Upper lobe of left lung (tissue), 6 donors: Measurements from ENCODE around the gene RPL11. TPM values are rescaled to one million over a fixed set of nuclear protein-coding genes. Genes with fewer than 3 reads are reported as not detected.

Experiments
- ATAC-seq, 2 donors: fragments of 200-7000 bp; cut with Tn5 transposase; one replicate each; pipeline ENCODE4 v1.9.1; 2022; ENCODE audit warnings: mild to moderate bottlenecking in 2 of 2, moderate library complexity in 2 of 2; ENCODE audit not compliant: low FRiP score in 2 of 2
- DNase-seq, 2 donors: peaks; one replicate each; pipeline ENCODE4 v3.0.0-alpha.2; 2019 to 2020
- H3K27ac ChIP-seq, 4 donors: fragments of 200-600 bp; sonication (generic); one replicate each; pipeline ENCODE4 v1.5.1; 2016 to 2019
- H3K27me3 ChIP-seq, 4 donors: fragments of 200-600 bp; sonication (generic); one replicate each; pipeline ENCODE4 v1.5.1; 2017 to 2019
- H3K36me3 ChIP-seq, 4 donors: fragments of 200-600 bp; sonication (generic); one replicate each; pipeline ENCODE4 v1.5.1; 2016 to 2019
- H3K4me1 ChIP-seq, 4 donors: fragments of 200-600 bp; sonication (generic); one replicate each; pipeline ENCODE4 v1.5.1; 2018 to 2019
- H3K4me3 ChIP-seq, 4 donors: fragments of 200-600 bp; sonication (generic); one replicate each; pipeline ENCODE4 v1.5.1; 2017 to 2019; ENCODE audit warnings: mild to moderate bottlenecking in 2 of 4, moderate library complexity in 1 of 4
- H3K9me3 ChIP-seq, 4 donors: fragments of 200-600 bp; sonication (generic); one replicate each; pipeline ENCODE4 v1.5.1; 2018 to 2019
- CTCF ChIP-seq, 6 experiments: fragments of 450-650 bp in 4 of 6; fragments of 200-600 bp in 2 of 6; sonication (generic) in 2 of 6; IDR thresholded peaks; one replicate each; pipeline ENCODE4 v1.5.1; 2016 to 2019; ENCODE audit warnings: antibody characterized with exemption in 6 of 6
- EP300 ChIP-seq, 4 donors: sonication (generic); formaldehyde crosslinking; IDR thresholded peaks; one replicate each; pipeline ENCODE4 v1.5.1; 2017; ENCODE audit warnings: antibody characterized with exemption in 4 of 4, control low read depth in 2 of 4
- POLR2A ChIP-seq, 4 donors: fragments of 450-650 bp; IDR thresholded peaks; one replicate each; pipeline ENCODE4 v1.5.1; 2016 to 2017; ENCODE audit warnings: antibody characterized with exemption in 4 of 4, mild to moderate bottlenecking in 2 of 4
- POLR2AphosphoS5 ChIP-seq, 2 donors: sonication (generic); formaldehyde crosslinking; IDR thresholded peaks; one replicate each; pipeline ENCODE4 v1.5.1; 2017; ENCODE audit warnings: antibody characterized with exemption in 2 of 2
- WGBS, 2 donors: methylation state at CpG; one replicate each; pipeline ENCODE4 v1.1.5; 2017 to 2018; 5-methylcytosine and 5-hydroxymethylcytosine counted together
- total RNA-seq, 6 donors: library from RNA; depleted of rRNA in 4 of 6; stranded (reverse); fragments of >200 nt in 4 of 6; gene quantifications; one replicate each; pipeline versions ENCODE4 v1.1.0 to v1.2.1, GENCODE V29; 2016 to 2021
- donor health status: DM: no; HTN: no; CAD: no; lungs with moderate emphysema.
- donor health status: DM: no; HTN: yes; CAD: no; lungs with severe emphysema.

RPL11 gene
- total RNA-seq, 6 donors from 2014 or later: 497 to 1,020 (median 874) TPM

- no peaks in the 10 kb centered on the region for H3K9me3 ChIP-seq
- H3K27ac ChIP-seq: no peak overlapping the region
- no peak for DNase-seq
- peaks cover 19 to 32% (median 21%) of the 10 kb centered on the region in 4 donors for H3K4me1 ChIP-seq
- no peaks in the 10 kb centered on the region for H3K27me3 ChIP-seq
- peaks cover 0 to 8% (median 1%) of the 10 kb centered on the region in 4 donors for H3K36me3 ChIP-seq
- WGBS, 2 donors: 91% methylated on average over 5 of the region's 5 CpGs
- no peak for TF ChIP-seq CTCF (IDR thresholded peaks at IDR 0.05)
- TF ChIP-seq POLR2AphosphoS5 (IDR thresholded peaks at IDR 0.05): no peak
- no peak for TF ChIP-seq EP300 (IDR thresholded peaks at IDR 0.05)
- TF ChIP-seq POLR2A (IDR thresholded peaks at IDR 0.05): no peak
- no peak overlapping the region for H3K4me3 ChIP-seq
- ATAC-seq: no peak
Observed at GRCh38 chr1:23741609-23742008, 50.0 kb downstream of the RPL11 start.

GRCh38 chr1:23742670-23743286 is 51.2 kb downstream of the RPL11 start:
- TF ChIP-seq POLR2AphosphoS5 (IDR thresholded peaks at IDR 0.05) (no peak), CTCF (IDR thresholded peaks at IDR 0.05) (no peak), EP300 (IDR thresholded peaks at IDR 0.05) (no peak), POLR2A (IDR thresholded peaks at IDR 0.05) (no peak)
- ATAC-seq: peak; percentile 21 to 40
- peak in 1 of 2 donors; percentile 26 for DNase-seq

GRCh38 chr1:23743287-23744152 is 51.9 kb downstream of the RPL11 start, which contains the start of gene ELOA:
TSS of gene ELOA (plus strand) at chr1:23743471. CDS start at chr1:23743504, 33 bp downstream.
- 0 to 2% methylated on average over 15 to 45 of the region's 119 CpGs for WGBS, 2 donors
- peaks cover 26 to 50% (median 32%) of the 10 kb centered on the region in 4 donors for H3K4me1 ChIP-seq
- peak within 1 kb of the TSS; percentile 92 to 94 (median 93) for H3K27ac ChIP-seq

More at GRCh38 chr1:23742670-23743286, 51.2 kb downstream of the RPL11 start:
- peaks cover 0 to 15% (median 1%) of the 10 kb centered on the region in 4 donors for H3K36me3 ChIP-seq
- H3K27me3 ChIP-seq: no peaks in the 10 kb centered on the region
- peaks cover 24 to 43% (median 27%) of the 10 kb centered on the region in 4 donors for H3K4me1 ChIP-seq
- H3K4me3 ChIP-seq: peak overlapping the region; percentile 81 to 95 (median 90)
- no peaks in the 10 kb centered on the region for H3K9me3 ChIP-seq
- peak overlapping the region; percentile 92 to 94 (median 93) for H3K27ac ChIP-seq
- 16 to 30% methylated on average over 7 to 18 of the region's 28 CpGs for WGBS, 2 donors

GRCh38 chr1:23745515-23745914 is 53.9 kb downstream of the RPL11 start:
- Histone ChIP-seq H3K4me3 (peak overlapping the region in 1 of 4 donors; percentile 87), H3K27ac (peak overlapping the region in 1 of 4 donors; percentile 92), H3K9me3 (no peaks in the 10 kb centered on the region), H3K36me3 (peaks cover 0 to 25% (median 2%) of the 10 kb centered on the region in 4 donors), H3K27me3 (no peaks in the 10 kb centered on the region), H3K4me1 (peaks cover 28 to 52% (median 36%) of the 10 kb centered on the region in 4 donors)
- ATAC-seq: no peak
- DNase-seq: no peak
- 35 to 63% methylated on average over 1 of the region's 1 CpG for WGBS, 2 donors
- TF ChIP-seq CTCF (IDR thresholded peaks at IDR 0.05) (peak in 4 of 6 experiments; percentile 15 to 49 (median 40)), POLR2AphosphoS5 (IDR thresholded peaks at IDR 0.05) (no peak)

More at GRCh38 chr1:23743287-23744152, 51.9 kb downstream of the RPL11 start, which contains the start of gene ELOA:
- peak; percentile 90 to 97 for ATAC-seq
- DNase-seq: peak; percentile 76 to 95
- no peaks in the 10 kb centered on the region for H3K27me3 ChIP-seq
- peaks cover 0 to 15% (median 1%) of the 10 kb centered on the region in 4 donors for H3K36me3 ChIP-seq
- no peaks in the 10 kb centered on the region for H3K9me3 ChIP-seq
- TF ChIP-seq POLR2A (IDR thresholded peaks at IDR 0.05) (peak in 3 of 4 donors; percentile 64 to 94 (median 81)), CTCF (IDR thresholded peaks at IDR 0.05) (peak in 2 of 6 experiments; percentile 4 to 6), EP300 (IDR thresholded peaks at IDR 0.05) (no peak), POLR2AphosphoS5 (IDR thresholded peaks at IDR 0.05) (peak; percentile 82 to 88)
- peak within 1 kb of the TSS; percentile 81 to 95 (median 90) for H3K4me3 ChIP-seq

Other genes starting within 250 kb of the RPL11 start
- 10 to 100 TPM; 29.5 to 47.2 (median 41.8) TPM for gene ASAP3, start 207.6 kb upstream of the RPL11 start, total RNA-seq
- gene E2F2, start 160.6 kb upstream of the RPL11 start, total RNA-seq: 1 to 10 TPM in 5 of 6 donors, under 1 TPM in 1; 0.69 to 1.9 (median 1.1) TPM
- gene ID3, start 132.3 kb upstream of the RPL11 start, total RNA-seq: 100 to 1,000 TPM in 4 of 6 donors, 10 to 100 TPM in 2; 75.4 to 269 (median 135) TPM
- 10 to 100 TPM; 43.2 to 71.2 (median 59.0) TPM for gene ELOA, start 51.7 kb downstream of the RPL11 start, total RNA-seq
- gene PITHD1, start 86.6 kb downstream of the RPL11 start, total RNA-seq: 10 to 100 TPM; 29.5 to 57.0 (median 45.1) TPM
- gene LYPLA2, start 99.3 kb downstream of the RPL11 start, total RNA-seq: 10 to 100 TPM; 38.5 to 84.1 (median 59.9) TPM
- 10 to 100 TPM; 49.2 to 95.0 (median 59.7) TPM for gene GALE, start 108.9 kb downstream of the RPL11 start, total RNA-seq
- gene HMGCL, start 133.6 kb downstream of the RPL11 start, total RNA-seq: 10 to 100 TPM; 27.5 to 53.3 (median 36.5) TPM
- gene FUCA1, start 176.5 kb downstream of the RPL11 start, total RNA-seq: 10 to 100 TPM; 22.6 to 70.8 (median 40.5) TPM
- under 1 TPM in 4 of 6 donors, not detected in 2; 0.13 to 0.59 (median 0.24) TPM for gene CNR2, start 221.6 kb downstream of the RPL11 start, total RNA-seq